Adrenal gland (tissue), 12 donors: ENCODE measurements around the gene PROM1. TPM values are rescaled to one million over a fixed set of nuclear protein-coding genes. Genes with fewer than 3 reads are reported as not detected.
A peak's percentile ranks its signal among the peaks of the same experiment; 100 is the strongest.

ENCODE experiments used
- DNase-seq, 7 donors: peaks; one replicate each; pipeline ENCODE4 v3.0.0-alpha.2; 2019 to 2020
- H3K27ac ChIP-seq, 5 donors: fragments of 200-600 bp; sonication (generic) in 4 of 5; 1 replicate in 3 of 5; 2 replicates in 2 of 5; pipeline versions ENCODE4 v1.5.1 to v1.8.0; 2016 to 2020; ENCODE audit warnings: mild to moderate bottlenecking in 1 of 5
- H3K27me3 ChIP-seq: fragments of 200-600 bp; 2 replicates; pipeline ENCODE4 v1.8.0; 2021
- H3K36me3 ChIP-seq, 2 donors: fragments of 200-600 bp; replicated peaks in 1 of 2; 1 replicate in 1 of 2; 2 replicates in 1 of 2; pipeline versions ENCODE4 v1.5.1 to v1.8.0; 2018 to 2022
- H3K4me1 ChIP-seq, 2 donors: fragments of 200-600 bp; replicated peaks in 1 of 2; 1 replicate in 1 of 2; 2 replicates in 1 of 2; pipeline versions ENCODE4 v1.5.1 to v1.8.0; 2018 to 2021
- H3K4me3 ChIP-seq, 4 donors: fragments of 200-600 bp; sonication (generic) in 3 of 4; one replicate each; pipeline ENCODE4 v1.5.1; 2016 to 2018
- H3K9me3 ChIP-seq, 3 donors: fragments of 200-600 bp; sonication (generic) in 1 of 3; replicated peaks in 1 of 3; 1 replicate in 2 of 3; 2 replicates in 1 of 3; pipeline versions ENCODE4 v1.5.1 to v1.8.0; 2016 to 2021
- CTCF ChIP-seq, 6 experiments: fragments of 450-650 bp in 4 of 6; fragments of 200-600 bp in 2 of 6; sonication (generic) in 1 of 6; IDR thresholded peaks; 1 replicate in 5 of 6; 2 replicates in 1 of 6; pipeline versions ENCODE4 v1.5.1 to v1.8.0; 2016 to 2021; ENCODE audit warnings: antibody characterized with exemption in 6 of 6, mild to moderate bottlenecking in 2 of 6, moderate library complexity in 1 of 6
- POLR2A ChIP-seq, 2 donors: fragments of 450-650 bp; IDR thresholded peaks; one replicate each; pipeline ENCODE4 v1.6.1; 2017; ENCODE audit warnings: antibody characterized with exemption in 2 of 2, mild to moderate bottlenecking in 2 of 2, moderate library complexity in 1 of 2
- WGBS, 4 donors: extraction: QIAGEN DNeasy Blood & Tissue Kit in 2 of 4; methylation state at CpG; one replicate each; pipeline versions ENCODE4 v1.1.5 to v1.1.7; 2013 to 2017; 5-methylcytosine and 5-hydroxymethylcytosine counted together
- intact Hi-C, 2 donors: fragments of 100-400 bp; cut with DNase I; formaldehyde crosslinking; loops; one replicate each; pipeline versions ENCODE4 v1.14.1 to v1.15.0; 2022 to 2023
- polyA plus RNA-seq, 3 donors: library from polyadenylated mRNA; stranded (reverse); fragments of 200-250 nt in 2 of 3; fragments of 350-450 nt in 1 of 3; fragmentation: Illumina TruSeq in 1 of 3; extraction: RNeasy Lipid Tissue Mini Kit (QIAGEN cat#74804) in 1 of 3; gene quantifications; one replicate each; pipeline ENCODE4 v1.2.3, GENCODE V29; 2013 to 2014
- total RNA-seq, 9 donors: library from RNA; depleted of rRNA in 4 of 9; stranded (reverse); fragments of >200 nt in 4 of 9; fragments of 120-200 nt in 1 of 9; fragmentation: NEBNext Ultra II Directional in 1 of 9; extraction: Animal tissue kit (Norgen Biotek cat#: 25700) in 1 of 9; gene quantifications; one replicate each; pipeline versions ENCODE4 v1.1.0 to v1.2.4, GENCODE V29; 2013 to 2023
- donor health status: healthy with polysubstance abuse.
- donor health status: Bipolar disorder and iron deficiency.
- donor health status: DM: yes; HTN: yes; CAD: no.
- donor health status: DM: no; HTN: no; CAD: no.
- donor health status: DM: no; HTN: no; CAD: no.
- donor health status: DM: yes; HTN: yes; CAD: no.

PROM1 gene
- total and polyA plus RNA-seq, 12 donors: 0.14 to 1.6 (median 0.39) TPM; not detected in 4

DNA sequence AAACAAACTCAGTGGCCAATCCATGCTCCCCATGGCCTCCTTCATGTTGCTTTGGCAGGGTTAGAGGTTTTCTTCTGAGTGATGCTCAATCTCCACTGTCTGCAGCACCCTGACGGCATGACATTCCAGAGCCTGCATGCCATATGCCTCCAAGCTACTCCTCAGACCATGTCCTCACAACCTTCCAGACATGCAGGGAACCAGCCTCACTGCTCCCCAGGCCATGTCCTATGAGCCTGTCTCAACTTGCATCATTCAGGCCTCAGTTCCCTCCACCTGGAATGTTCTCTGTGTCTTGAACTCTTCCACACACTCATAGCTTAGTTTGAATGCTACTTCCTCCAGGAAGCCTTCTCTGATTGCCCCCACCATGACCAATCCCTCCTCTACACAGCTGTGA, 18.8 kb downstream of the PROM1 start:
- Histone ChIP-seq H3K27ac (no peak overlapping the region), H3K4me3 (no peak overlapping the region), H3K9me3 (no peaks in the 10 kb centered on the region), H3K27me3 (no peaks in the 10 kb centered on the region), H3K36me3 (no peaks in the 10 kb centered on the region), H3K4me1 (no peaks in the 10 kb centered on the region)
- DNase-seq: no peak
- TF ChIP-seq CTCF (IDR thresholded peaks at IDR 0.05): no peak
- TF ChIP-seq POLR2A (IDR thresholded peaks at IDR 0.05): no peak
- WGBS, 4 donors: 88 to 100% (median 94%) methylated on average over 1 of the region's 1 CpG
- intact Hi-C loops: no loop called here

GRCh38 chr4:16062601-16063000, 21.2 kb downstream of the PROM1 start:
- 83 to 92% (median 89%) methylated on average over 2 of the region's 2 CpGs for WGBS, 4 donors

GRCh38 chr4:16056681-16057385, 27.0 kb downstream of the PROM1 start:
- H3K9me3 ChIP-seq: no peaks in the 10 kb centered on the region
- WGBS, 4 donors: 45 to 51% (median 48%) methylated on average over 11 of the region's 11 CpGs
- TF ChIP-seq CTCF (IDR thresholded peaks at IDR 0.05): no peak
- no peak for TF ChIP-seq POLR2A (IDR thresholded peaks at IDR 0.05)
- DNase-seq: no peak
- no peaks in the 10 kb centered on the region for H3K27me3 ChIP-seq
- no peak overlapping the region for H3K4me3 ChIP-seq
- H3K27ac ChIP-seq: peak overlapping the region in 1 of 5 donors; percentile 21
- no peaks in the 10 kb centered on the region for H3K36me3 ChIP-seq
- intact Hi-C loops: no loop called here
- H3K4me1 ChIP-seq: peaks cover 0 to 13% of the 10 kb centered on the region in 2 donors

More at GRCh38 chr4:16062601-16063000, 21.2 kb downstream of the PROM1 start:
- no peaks in the 10 kb centered on the region for H3K36me3 ChIP-seq
- no peaks in the 10 kb centered on the region for H3K27me3 ChIP-seq
- no peak overlapping the region for H3K4me3 ChIP-seq
- no peak for TF ChIP-seq CTCF (IDR thresholded peaks at IDR 0.05)
- TF ChIP-seq POLR2A (IDR thresholded peaks at IDR 0.05): no peak
- no peak for DNase-seq
- no peak overlapping the region for H3K27ac ChIP-seq
- no peaks in the 10 kb centered on the region for H3K4me1 ChIP-seq
- H3K9me3 ChIP-seq: no peaks in the 10 kb centered on the region
- intact Hi-C loops: no loop called here

DNA sequence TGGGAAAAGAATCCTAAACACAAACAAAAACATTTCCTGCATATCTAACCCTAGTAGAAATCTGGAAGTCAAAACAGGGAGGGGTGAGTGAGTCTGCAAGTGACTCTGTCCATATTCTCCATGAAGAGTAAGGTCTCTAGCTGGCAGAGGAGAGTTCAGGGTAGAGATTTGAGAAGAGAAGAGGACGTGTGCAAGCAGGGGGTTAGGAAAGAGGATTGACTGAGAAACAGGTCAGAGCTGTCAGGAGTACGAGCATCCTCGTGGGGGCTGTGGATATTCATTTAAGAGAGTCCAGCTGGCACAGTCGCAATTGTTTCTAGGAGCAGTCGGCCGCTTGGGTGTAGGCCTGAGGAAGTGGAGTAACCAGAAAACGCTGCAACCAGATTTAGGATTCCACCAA, 27.9 kb downstream of the PROM1 start:
- no peak for DNase-seq
- H3K27me3 ChIP-seq: peaks cover 4% of the 10 kb centered on the region
- no peak for TF ChIP-seq POLR2A (IDR thresholded peaks at IDR 0.05)
- TF ChIP-seq CTCF (IDR thresholded peaks at IDR 0.05): no peak
- H3K27ac ChIP-seq: no peak overlapping the region
- H3K36me3 ChIP-seq: no peaks in the 10 kb centered on the region
- no peak overlapping the region for H3K4me3 ChIP-seq
- H3K4me1 ChIP-seq: peaks cover 0 to 13% of the 10 kb centered on the region in 2 donors
- intact Hi-C loops: no loop called here
- 27 to 44% (median 42%) methylated on average over 7 of the region's 7 CpGs for WGBS, 4 donors
- H3K9me3 ChIP-seq: no peaks in the 10 kb centered on the region
